Measurements from ENCODE around the gene ERC1.

ERC1 gene

DNA sequence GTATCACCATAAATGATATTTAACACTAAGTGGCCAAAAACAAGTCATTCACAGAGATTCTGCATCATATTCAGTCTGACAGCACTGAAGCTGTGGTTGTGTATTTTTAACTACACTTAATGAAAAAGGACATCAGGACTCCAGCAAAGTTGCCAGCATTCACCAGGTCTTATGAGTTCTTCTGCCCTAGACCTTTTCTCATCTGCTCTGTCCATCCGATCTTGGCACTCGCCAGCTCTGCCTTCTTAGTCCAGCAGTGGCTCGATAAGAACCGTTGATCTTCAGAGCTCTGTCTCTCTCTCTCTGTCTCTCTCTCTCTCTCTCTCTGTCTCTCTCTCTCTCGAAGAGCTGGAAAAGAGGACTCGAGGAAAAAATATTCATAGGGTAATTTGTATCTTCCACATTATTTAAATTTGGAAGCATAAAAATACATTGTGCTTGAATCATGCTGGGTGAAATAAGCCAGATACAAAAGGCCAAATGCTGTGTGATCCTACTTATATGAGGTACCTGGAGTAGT lies 371.2 kb downstream of the ERC1 start:
- DNase-seq = no peak

- DNase-seq = no peak
These were observed 374.7 kb downstream of the ERC1 start for GRCh38 chr12:1365703-1366102.

DNA sequence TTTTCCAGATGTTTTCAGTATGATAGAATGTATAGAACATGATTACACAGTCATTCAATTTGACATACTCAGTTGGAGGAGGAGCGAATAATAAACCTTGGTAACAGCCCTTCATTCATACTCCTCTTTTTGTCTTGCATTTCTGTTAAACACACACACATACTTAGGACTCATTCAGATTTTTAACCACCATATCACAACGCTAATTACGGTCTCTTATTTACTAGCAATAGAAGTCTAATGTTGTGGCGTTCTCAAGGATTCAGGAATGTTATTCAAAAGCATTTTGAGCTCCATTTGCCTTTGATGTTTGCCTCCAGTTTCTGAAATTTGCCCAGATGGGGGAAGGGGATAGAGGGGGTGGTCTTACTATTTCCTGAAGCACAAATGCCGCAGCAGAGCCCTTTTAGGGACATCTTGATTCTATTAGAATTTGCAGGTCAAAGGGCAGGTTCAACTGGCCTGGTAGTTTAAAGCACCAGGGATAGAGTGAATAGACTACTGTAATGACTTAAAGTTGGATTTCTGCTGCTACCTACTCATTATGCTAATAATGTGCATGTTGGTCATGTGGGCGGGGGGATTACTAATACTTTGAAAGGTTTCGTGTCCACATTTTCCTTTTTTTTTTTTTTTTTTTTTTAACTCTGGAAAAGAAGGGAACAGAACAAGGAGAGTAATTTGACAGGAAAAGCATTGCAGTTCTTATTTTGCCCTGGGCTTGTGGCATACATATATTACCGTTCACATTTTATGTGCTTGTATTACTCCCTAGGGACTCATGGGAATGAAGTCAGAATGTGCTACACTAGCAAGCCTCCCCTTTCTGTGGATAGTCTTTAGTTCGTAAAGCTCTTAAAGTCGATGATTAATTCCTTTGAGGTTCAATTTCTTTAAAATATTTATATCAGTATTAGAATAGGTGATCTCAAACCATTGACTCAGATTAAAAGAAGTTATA lies 376.6 kb downstream of the ERC1 start:
- DNase-seq = no peak

DNA sequence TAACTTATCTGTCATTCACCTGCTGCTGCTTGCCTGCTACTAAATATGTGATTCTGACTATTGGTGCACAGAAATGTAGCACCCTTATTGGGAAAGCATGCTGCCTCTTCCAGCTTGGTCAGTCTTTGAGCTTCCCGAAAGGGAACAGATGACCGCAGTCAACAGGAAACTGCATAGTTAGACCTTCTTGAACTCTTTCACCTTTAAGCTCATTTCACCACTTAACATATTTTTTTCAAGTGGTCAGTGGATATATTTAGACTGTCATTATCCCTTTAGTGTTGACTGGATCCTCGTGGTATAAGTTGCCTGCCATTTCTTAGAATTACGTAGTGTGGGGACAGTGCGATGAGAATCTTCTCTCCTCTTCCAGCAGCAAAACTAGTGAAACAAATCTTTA lies 378.4 kb downstream of the ERC1 start:
- no peak for DNase-seq

GRCh38 chr12:1369938-1370500 lies 379.0 kb downstream of the ERC1 start:
- DNase-seq = no peak

DNA sequence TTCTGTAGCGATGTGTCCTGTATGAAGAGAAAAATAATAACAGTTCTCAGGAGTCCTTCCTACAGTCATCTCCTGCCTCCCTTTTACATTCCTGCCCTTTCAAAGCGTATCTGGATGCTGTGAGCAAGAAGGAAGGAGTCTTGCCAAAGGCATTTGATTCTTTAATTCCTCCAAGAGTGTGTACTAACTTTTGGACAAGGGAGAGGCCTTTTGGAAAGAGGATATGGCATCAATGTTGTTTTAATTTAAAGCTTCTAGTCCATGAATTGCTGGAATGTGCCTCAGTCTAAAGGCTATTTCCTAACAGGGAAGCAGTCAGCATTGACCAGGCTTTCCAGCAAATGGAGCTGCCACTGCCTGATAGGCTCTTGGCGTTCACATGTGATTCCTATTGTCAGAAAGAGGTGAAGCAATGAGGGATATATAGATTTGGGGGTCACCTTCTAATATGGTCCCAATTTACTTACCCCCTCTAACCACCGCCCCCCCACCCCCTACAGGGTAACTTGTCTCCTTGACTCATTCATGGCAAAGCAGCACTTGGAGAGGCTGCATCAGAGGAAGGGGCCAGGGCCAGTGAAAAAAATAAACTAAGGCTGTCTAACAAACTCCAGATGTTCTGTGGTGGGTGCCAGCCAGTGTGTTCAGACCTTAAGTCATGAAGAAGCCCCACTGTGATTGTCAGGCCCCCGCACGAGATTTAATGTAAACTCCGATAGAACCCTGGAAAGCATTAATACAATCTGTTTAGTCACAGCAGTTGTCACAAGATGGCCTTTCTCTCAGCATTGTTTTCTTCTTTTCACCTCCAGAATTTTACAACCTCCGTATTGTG lies 383.1 kb downstream of the ERC1 start:
- no peak for DNase-seq

- DNase-seq = no peak
These were observed 384.3 kb downstream of the ERC1 start for GRCh38 chr12:1375323-1375722.

GRCh38 chr12:1377117-1377516 lies 386.1 kb downstream of the ERC1 start:
- no peak for DNase-seq

DNA sequence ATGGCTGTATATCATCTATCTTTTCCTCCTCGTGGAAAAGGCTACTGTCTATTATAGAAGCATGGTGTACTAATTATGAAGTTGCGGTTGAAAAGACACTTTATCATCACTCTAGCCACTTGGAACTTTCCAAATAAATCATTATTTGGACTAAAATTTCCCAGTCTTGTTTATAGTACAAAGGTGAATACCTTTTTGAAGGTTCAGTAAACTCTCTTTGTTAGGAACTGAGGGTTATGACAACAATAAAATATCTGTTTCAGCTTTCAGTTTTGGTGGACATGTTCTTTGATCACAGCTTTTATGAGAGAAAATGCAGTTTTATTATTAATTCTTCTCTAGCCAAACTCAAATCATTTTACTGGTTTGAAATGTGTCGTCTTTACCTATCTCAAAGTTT lies 386.7 kb downstream of the ERC1 start:
- DNase-seq = no peak

DNA sequence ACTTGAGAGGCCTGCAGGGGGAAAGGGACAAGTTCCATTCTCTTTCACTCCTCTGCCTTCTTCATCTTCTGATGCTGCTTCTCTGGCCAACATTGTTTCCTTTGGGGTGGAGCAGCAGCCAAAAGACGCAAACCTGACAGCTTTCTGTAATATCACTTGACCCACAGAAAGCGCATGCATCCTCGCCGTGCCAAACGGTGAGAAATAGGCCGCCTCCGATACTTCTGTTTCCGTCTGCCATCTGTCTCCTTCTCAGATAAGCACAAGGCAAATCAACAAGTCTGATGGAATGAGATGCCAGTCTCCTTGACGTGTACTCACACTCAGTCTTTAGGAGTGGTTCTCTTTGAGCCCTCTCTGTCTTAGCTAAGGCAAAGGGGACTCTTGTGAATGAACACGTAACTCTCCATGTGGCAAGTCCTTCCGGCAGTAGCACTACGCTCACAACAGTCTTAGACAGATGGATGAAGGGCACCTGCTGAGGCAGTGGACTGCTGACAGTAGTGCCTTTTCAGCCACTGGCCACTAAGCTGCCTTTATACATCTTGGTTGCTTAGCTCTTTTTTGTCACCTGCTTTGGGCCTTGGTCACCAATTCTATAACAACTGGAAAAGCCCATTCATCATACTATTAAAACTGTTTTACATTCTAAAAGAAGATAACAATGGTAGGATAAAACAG lies 389.3 kb downstream of the ERC1 start:
- no peak for DNase-seq

GRCh38 chr12:1382151-1382550 lies 391.1 kb downstream of the ERC1 start:
- no peak for DNase-seq

DNA sequence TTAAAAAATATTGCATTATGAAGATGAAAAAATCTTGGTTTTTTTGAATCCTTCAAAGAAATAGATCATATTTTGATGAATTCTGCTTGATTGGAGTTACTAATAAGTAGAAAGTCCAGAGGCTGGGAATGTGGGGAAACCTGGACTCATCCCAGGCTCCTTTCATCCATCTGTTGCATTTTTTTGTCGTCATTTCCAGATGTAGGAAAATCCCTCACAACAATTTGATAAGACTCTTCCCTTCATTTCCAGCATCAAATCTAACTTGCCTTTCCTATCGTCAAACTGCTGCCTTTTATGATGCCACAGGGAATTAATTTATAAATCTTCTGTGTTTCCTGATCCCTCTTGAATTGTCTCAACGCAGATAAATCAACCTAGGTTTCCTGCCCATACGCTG lies 391.8 kb downstream of the ERC1 start:
- no peak for DNase-seq

DNA sequence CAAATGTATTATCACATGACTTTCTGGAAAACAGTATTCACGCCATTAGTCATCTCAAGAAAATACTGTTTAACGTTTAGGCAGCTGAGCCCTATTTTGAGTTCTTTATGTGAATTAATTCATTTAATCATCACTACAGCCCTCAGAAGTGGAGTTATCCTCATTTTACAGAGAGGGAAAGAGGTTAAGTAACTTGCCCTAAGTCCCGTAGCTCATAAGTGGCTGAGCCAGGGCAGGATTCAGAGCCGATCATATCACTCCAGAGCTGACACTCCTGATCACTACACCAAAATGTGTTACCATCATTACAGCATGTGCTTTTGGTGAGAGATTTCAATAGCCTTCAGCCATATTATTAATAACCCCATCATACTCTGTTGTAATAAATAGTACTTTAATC lies 392.7 kb downstream of the ERC1 start:
- DNase-seq = no peak

DNA sequence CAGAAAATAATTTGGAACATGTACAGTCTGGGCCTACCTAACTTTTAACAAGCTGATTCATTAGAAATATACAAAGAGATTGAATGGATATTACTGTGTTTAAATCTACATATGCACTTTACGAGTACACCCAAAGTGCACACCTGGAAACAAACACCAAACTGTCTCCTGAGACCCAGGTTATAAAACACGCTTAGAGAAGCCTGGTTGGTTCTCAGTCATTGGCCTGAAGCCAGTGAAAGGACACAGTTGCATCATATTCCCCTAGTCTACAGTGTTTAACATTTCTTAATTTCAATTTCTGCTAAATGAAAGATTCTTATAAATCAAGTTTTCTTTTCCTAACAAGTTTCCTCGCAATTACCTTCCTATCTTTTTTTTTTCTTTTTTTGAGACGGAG lies 393.9 kb downstream of the ERC1 start:
- DNase-seq = no peak

DNA sequence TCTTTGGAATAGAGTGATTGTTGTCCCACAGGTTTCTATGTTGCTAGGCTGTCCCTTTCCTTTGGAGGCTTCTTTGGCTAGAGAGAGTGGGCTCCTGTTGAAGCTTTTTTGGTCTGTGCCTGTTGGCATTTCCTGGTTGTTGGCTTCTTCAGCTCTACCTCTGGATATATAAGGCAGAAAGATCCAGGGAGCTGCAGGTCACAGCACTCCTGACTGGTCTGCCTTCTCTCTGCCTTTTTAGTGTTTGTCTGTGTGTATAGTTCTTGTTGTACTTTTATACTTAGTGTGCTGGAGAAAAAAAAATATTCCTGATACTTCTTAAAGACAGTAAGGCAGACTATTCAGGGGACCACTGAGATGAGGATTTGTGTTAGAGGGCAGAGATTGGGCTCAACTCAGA lies 400.7 kb downstream of the ERC1 start:
- no peak for DNase-seq

DNA sequence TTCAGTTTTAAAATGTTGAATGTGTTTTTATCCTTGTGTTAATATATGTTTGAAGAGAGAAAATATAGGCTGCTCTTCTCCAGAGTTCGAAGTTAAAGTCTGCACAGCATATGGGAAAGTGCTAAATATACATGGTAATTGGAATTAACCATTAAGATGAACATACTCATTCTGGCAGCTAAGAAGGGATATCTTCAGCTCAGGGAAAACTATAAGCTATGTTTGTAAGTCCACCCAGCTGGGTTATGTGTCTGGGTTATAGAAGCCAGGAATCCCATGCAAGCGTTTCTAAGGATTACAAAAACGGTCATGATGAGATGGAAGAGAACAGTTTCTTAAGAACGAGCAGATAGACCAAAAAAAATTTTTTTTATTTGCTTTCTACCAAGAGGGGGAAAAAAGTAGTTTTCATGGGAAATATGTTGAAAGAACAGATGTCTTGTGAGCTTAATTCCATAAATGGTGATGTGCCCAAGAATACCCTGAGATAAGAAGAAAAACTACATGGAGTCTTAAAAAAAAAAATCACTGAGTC lies 404.5 kb downstream of the ERC1 start:
- no peak for DNase-seq

DNA sequence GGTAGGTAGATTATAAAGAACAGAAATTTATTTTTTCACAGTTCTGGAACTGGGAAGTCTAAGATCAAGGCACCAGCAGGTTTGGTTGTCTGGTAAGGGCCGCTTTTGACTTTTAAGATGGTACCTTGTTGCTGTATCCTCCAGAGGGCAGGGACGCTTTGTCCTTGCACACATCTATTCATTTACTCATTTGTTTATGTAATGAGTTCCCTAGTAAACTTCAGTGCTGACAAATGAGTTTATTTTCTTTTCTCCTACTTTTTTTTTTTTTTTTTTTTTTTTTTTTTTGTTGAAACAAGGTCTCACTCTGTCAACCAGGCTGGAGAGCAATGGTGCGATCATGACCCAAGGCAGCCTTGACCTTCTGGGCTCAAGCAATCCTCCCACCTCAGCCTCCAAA lies 407.6 kb downstream of the ERC1 start:
- DNase-seq = no peak

DNA sequence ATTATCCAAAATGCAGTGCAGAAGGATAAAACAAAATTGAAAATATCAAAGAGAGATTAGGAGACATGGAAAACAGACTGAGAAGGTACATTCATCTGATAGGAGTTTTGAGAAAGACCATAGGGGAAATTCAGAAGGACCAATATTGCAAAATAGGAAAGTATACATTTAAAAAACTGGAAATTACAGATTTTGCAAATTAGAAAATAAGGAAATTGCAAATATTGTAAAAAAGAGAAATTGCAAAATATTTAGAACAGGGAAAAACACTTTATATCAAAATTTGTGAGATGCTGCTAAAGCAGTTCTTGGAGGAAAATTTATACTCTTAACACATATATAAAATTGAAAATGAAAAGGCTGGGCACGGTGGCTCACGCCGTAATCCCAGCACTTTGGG lies 410.9 kb downstream of the ERC1 start:
- DNase-seq = no peak

DNA sequence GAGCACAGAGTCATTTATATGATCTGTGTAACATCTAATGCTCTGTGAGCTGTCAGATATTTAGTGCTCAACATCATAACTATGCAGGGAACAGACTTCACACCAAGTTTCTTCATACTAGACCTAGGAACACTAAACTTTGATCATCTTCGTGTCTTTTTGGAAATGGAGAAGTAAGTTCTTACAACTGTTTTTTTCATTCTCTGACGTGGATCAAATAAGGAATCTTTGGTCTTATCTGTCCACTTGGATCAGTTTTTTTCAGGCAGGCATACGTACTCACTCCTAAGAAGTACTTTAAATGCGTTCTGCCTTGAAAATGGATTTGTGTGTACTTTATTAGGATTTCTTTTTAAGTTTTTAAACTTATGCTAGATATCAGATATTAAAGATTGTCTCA lies 412.4 kb downstream of the ERC1 start:
- no peak for DNase-seq

DNA sequence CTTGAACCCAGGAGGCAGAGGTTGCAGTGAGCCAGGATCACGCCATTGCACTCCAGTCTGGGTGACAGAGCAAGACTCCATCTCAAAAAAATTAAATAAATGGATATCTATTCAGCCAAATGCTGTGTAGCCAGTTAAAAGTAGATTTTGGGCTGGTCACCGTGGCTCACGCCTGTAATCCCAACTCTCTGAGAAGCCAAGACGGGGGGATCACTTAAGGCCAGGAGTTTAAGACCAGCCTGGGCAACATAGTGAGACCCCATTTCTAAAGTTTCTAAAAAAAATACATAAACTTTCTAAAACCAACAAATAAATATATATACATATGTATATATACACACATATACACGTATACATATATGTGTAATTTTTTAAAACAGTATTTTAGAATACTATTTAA lies 414.6 kb downstream of the ERC1 start:
- no peak for DNase-seq

GRCh38 chr12:1410794-1411193 lies 419.8 kb downstream of the ERC1 start:
- no peak for DNase-seq

DNA sequence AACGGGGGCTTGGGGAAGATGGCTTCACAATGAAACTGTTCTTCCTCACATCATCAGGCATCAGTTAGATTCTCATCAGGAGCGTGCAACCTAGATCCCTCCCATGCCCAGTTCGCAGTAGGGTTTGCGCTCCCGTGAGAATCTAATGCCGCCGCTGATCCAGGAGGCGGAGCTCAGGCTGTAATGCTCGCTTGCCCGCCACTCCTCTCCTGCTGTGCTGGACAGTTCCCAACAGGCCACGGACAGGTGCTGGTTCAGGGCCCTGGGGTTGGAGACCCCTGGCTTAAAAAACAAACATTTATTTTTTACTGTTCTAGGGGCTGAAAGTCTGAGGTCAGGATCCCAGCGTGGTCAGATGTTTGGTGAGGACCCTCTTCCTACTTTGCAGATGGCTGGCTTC lies 422.9 kb downstream of the ERC1 start:
- no peak for DNase-seq

DNA sequence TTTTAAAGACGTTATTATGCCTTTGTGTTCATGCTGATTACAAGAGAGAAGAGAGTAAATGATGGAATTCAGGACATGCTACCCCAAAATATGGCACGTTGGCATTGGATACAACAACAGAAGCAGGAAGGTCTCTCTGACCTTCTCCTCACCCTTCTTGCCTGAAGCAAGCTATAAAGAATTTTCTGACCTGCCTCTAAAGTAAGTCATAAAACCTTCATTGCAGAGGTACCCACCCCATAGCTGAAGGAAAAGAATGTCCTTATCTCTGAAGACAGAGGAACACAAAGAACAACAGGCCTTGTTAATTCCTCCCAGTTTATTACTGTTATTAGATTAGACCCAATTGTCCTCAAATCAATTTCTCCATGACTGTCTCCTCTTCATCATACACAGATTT lies 427.1 kb downstream of the ERC1 start:
- DNase-seq = no peak

All from activated CD4-positive, alpha-beta T cell treated with anti-CD3 and anti-CD28 coated beads for 4 hours (primary cell).